Central memory CD8-positive, alpha-beta T cell (primary cell): Measurements from ENCODE around the gene SPATA31E1.

Source experiments
- ATAC-seq: fragments of 150-1000 bp; cut with Tn5 transposase; replicated peaks from 2 replicates; pipeline ENCODE4 v1.10.0; 2022; ENCODE audit warnings: mild to moderate bottlenecking, moderate FRiP score, moderate number of reproducible peaks; ENCODE audit not compliant: poor library complexity, severe bottlenecking; ENCODE audit errors: extremely low read depth
- DNase-seq, 2 donors: peaks; one replicate each; pipeline ENCODE4 v3.0.0; 2021; ENCODE audit warnings: low spot score in 2 of 2
- H3K27ac Mint-ChIP-seq: one replicate; pipeline ENCODE4 v1.8.0; 2022; ENCODE audit warnings: low read depth, mild to moderate bottlenecking, moderate library complexity, mixed read lengths
- H3K27me3 Mint-ChIP-seq: one replicate; pipeline ENCODE4 v1.8.0; 2022; ENCODE audit warnings: mixed read lengths
- H3K36me3 Mint-ChIP-seq: one replicate; pipeline ENCODE4 v1.8.0; 2022; ENCODE audit warnings: mild to moderate bottlenecking, moderate library complexity, mixed read lengths; ENCODE audit not compliant: insufficient read depth
- H3K4me1 Mint-ChIP-seq: one replicate; pipeline ENCODE4 v1.8.0; 2022; ENCODE audit warnings: mixed read lengths
- H3K4me3 Mint-ChIP-seq: one replicate; pipeline ENCODE4 v1.8.0; 2022; ENCODE audit warnings: mild to moderate bottlenecking, moderate library complexity, mixed read lengths
- H3K9me3 Mint-ChIP-seq: one replicate; pipeline ENCODE4 v1.8.0; 2022; ENCODE audit warnings: mixed read lengths

Gene SPATA31E1

GRCh38 chr9:87880116-87880515 is 2.6 kb upstream of the SPATA31E1 start:
- Mint-ChIP-seq H3K4me1 (no peaks in the 10 kb centered on the region), H3K27ac (no peak overlapping the region), H3K9me3 (no peaks in the 10 kb centered on the region), H3K36me3 (no peaks in the 10 kb centered on the region), H3K4me3 (no peak overlapping the region), H3K27me3 (peaks cover 42% of the 10 kb centered on the region)
- ATAC-seq (no peak), DNase-seq (peak in 1 of 2 donors; percentile 0)

- H3K4me3 Mint-ChIP-seq, result no peak overlapping the region
- H3K36me3 Mint-ChIP-seq, result no peaks in the 10 kb centered on the region
- H3K9me3 Mint-ChIP-seq, result no peaks in the 10 kb centered on the region
- peaks cover 43% of the 10 kb centered on the region for H3K27me3 Mint-ChIP-seq
- no peak for ATAC-seq
- no peak overlapping the region for H3K27ac Mint-ChIP-seq
- no peaks in the 10 kb centered on the region for H3K4me1 Mint-ChIP-seq
- DNase-seq, result no peak
Observed at GRCh38 chr9:87880683-87881082, 2.0 kb upstream of the SPATA31E1 start.

GRCh38 chr9:87883274-87883673 is 597 bp downstream of the SPATA31E1 start:
- Mint-ChIP-seq H3K27ac (no peak overlapping the region), H3K27me3 (peaks cover 35% of the 10 kb centered on the region), H3K4me1 (no peaks in the 10 kb centered on the region), H3K9me3 (no peaks in the 10 kb centered on the region), H3K4me3 (no peak overlapping the region), H3K36me3 (no peaks in the 10 kb centered on the region)
- DNase-seq (no peak), ATAC-seq (no peak)

GRCh38 chr9:87883990-87884389 is 1.3 kb downstream of the SPATA31E1 start:
- H3K27ac Mint-ChIP-seq, result no peak overlapping the region
- DNase-seq (no peak), ATAC-seq (no peak)
- H3K27me3 Mint-ChIP-seq, result peaks cover 35% of the 10 kb centered on the region
- no peaks in the 10 kb centered on the region for H3K9me3 Mint-ChIP-seq
- H3K4me1 Mint-ChIP-seq, result no peaks in the 10 kb centered on the region
- H3K36me3 Mint-ChIP-seq, result no peaks in the 10 kb centered on the region
- no peak overlapping the region for H3K4me3 Mint-ChIP-seq

GRCh38 chr9:87884578-87885459 is 2.1 kb downstream of the SPATA31E1 start:
- Mint-ChIP-seq H3K36me3 (no peaks in the 10 kb centered on the region), H3K9me3 (no peaks in the 10 kb centered on the region), H3K27ac (no peak overlapping the region), H3K27me3 (peaks cover 35% of the 10 kb centered on the region), H3K4me1 (no peaks in the 10 kb centered on the region), H3K4me3 (no peak overlapping the region)
- DNase-seq, result no peak
- ATAC-seq, result no peak

GRCh38 chr9:87885484-87886189 is 3.0 kb downstream of the SPATA31E1 start:
- H3K27me3 Mint-ChIP-seq, result peaks cover 40% of the 10 kb centered on the region
- DNase-seq, result no peak
- no peaks in the 10 kb centered on the region for H3K9me3 Mint-ChIP-seq
- H3K4me1 Mint-ChIP-seq, result no peaks in the 10 kb centered on the region
- no peak for ATAC-seq
- H3K36me3 Mint-ChIP-seq, result no peaks in the 10 kb centered on the region
- no peak overlapping the region for H3K27ac Mint-ChIP-seq
- H3K4me3 Mint-ChIP-seq, result no peak overlapping the region

GRCh38 chr9:87886210-87886932 is 3.7 kb downstream of the SPATA31E1 start:
- Mint-ChIP-seq H3K4me1 (no peaks in the 10 kb centered on the region), H3K27me3 (peaks cover 38% of the 10 kb centered on the region), H3K9me3 (no peaks in the 10 kb centered on the region), H3K36me3 (no peaks in the 10 kb centered on the region), H3K27ac (no peak overlapping the region), H3K4me3 (no peak overlapping the region)
- DNase-seq, result no peak
- no peak for ATAC-seq

GRCh38 chr9:87886933-87887505 is 4.3 kb downstream of the SPATA31E1 start:
- no peak for ATAC-seq

GRCh38 chr9:87887661-87888480 is 5.2 kb downstream of the SPATA31E1 start:
- Mint-ChIP-seq H3K36me3 (no peaks in the 10 kb centered on the region), H3K4me3 (no peak overlapping the region)

More at GRCh38 chr9:87886933-87887505, 4.3 kb downstream of the SPATA31E1 start:
- Mint-ChIP-seq H3K27me3 (peaks cover 35% of the 10 kb centered on the region), H3K27ac (no peak overlapping the region), H3K4me3 (no peak overlapping the region), H3K9me3 (no peaks in the 10 kb centered on the region), H3K4me1 (no peaks in the 10 kb centered on the region), H3K36me3 (no peaks in the 10 kb centered on the region)
- no peak for DNase-seq

GRCh38 chr9:87888501-87888900 is 5.8 kb downstream of the SPATA31E1 start:
- no peaks in the 10 kb centered on the region for H3K4me1 Mint-ChIP-seq
- no peaks in the 10 kb centered on the region for H3K9me3 Mint-ChIP-seq
- H3K27me3 Mint-ChIP-seq, result peaks cover 35% of the 10 kb centered on the region
- ATAC-seq, result no peak
- DNase-seq, result no peak
- H3K27ac Mint-ChIP-seq, result no peak overlapping the region
- no peaks in the 10 kb centered on the region for H3K36me3 Mint-ChIP-seq
- no peak overlapping the region for H3K4me3 Mint-ChIP-seq

More at GRCh38 chr9:87887661-87888480, 5.2 kb downstream of the SPATA31E1 start:
- H3K27me3 Mint-ChIP-seq, result peaks cover 35% of the 10 kb centered on the region
- ATAC-seq (no peak), DNase-seq (no peak)
- no peaks in the 10 kb centered on the region for H3K4me1 Mint-ChIP-seq
- no peaks in the 10 kb centered on the region for H3K9me3 Mint-ChIP-seq
- H3K27ac Mint-ChIP-seq, result no peak overlapping the region

- Mint-ChIP-seq H3K36me3 (no peaks in the 10 kb centered on the region), H3K4me3 (no peak overlapping the region), H3K27me3 (peaks cover 41% of the 10 kb centered on the region), H3K4me1 (no peaks in the 10 kb centered on the region), H3K9me3 (no peaks in the 10 kb centered on the region), H3K27ac (no peak overlapping the region)
- no peak for ATAC-seq
- no peak for DNase-seq
Observed at GRCh38 chr9:87889065-87889881, 6.6 kb downstream of the SPATA31E1 start.
